T1000 (cell line): ENCODE data around the gene VIPR1.

ENCODE experiments used
- DNase-seq: peaks from one replicate; lab custom pipeline; 2025; ENCODE audit warnings: mixed read lengths; lab: John Stamatoyannopoulos, UW

VIPR1 gene, protein sequence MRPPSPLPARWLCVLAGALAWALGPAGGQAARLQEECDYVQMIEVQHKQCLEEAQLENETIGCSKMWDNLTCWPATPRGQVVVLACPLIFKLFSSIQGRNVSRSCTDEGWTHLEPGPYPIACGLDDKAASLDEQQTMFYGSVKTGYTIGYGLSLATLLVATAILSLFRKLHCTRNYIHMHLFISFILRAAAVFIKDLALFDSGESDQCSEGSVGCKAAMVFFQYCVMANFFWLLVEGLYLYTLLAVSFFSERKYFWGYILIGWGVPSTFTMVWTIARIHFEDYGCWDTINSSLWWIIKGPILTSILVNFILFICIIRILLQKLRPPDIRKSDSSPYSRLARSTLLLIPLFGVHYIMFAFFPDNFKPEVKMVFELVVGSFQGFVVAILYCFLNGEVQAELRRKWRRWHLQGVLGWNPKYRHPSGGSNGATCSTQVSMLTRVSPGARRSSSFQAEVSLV

DNA sequence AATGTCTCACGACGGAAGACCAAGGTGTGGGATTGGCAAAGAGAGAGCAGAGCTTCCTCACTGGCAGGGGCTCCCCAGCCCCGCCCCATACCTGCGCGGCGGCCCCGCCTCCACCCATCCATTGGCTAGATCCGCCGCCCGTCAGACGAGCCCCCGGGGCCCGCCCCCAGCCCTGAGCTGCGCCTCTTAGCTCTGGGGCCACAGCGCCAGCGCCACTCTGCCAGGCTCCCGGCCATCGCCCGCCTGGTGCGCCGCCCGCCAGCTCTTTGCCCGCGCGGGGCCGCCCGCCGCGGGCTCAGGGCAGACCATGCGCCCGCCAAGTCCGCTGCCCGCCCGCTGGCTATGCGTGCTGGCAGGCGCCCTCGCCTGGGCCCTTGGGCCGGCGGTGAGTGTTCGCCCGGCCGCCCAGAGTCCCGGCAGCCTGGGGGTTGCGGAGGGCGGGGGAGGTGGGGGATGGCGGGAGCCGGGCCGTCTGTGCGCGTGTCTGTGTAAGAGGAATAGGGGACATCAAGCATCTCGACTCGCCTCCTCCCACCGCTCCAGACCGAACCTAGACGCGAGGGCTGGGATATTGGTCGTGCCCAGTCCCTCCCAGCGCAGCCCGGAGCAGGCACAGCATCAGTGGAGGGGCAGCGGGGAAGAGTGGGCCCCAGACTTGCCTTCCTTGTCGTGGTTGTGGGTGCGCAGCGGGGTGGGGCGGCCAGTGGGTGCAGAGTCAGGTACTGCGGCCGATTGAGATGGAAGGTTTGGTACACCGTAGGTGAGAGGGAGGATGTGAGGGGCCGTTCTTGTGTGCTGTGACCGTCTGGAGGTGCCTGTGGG lies at the start of gene VIPR1:
Gene VIPR1, plus strand, starts transcription at position 215 of the 822 bp plus-strand sequence. Its CDS starts 93 bp downstream, at position 308.
- DNase-seq, result peak; percentile 14

DNA sequence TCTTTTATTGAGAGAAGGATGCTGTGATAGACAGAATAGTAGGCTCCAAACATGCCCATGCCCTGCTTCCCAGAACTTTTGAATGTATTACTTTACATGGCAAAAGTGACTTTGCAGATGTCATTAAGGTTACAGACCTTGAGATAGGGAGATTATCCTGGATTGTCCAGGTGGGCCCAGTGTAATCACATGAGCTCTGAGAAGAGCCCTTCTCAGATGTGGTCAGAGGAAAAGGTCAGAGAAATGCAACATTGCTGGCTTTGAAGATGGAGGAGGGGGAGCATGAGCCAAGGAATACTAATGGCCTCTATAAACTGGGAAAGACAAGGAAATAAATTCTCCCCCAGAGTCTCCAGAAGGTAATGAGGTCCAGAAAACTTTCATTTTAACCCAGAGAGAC lies 46.2 kb upstream of the VIPR1 start:
- DNase-seq, result no peak

DNA sequence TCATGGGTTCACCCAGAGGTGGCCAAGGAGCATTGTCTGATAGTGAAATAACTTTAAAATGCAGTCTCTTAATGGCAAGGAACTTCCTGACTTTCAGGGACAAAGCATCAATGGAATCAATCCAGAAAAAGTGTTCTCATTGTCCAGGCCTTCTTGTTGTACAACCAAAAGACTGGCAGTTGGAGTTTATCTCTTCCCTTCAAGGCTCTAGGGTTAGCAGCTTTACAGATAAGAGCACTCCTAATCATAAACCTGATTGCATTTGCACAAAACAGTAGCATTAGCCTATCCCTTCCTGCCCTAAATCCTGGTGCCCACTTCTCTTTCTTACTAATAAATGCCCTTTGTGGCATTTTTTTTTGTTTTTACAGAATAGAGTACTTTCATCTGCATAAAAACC lies 43.3 kb upstream of the VIPR1 start:
- no peak for DNase-seq

DNA sequence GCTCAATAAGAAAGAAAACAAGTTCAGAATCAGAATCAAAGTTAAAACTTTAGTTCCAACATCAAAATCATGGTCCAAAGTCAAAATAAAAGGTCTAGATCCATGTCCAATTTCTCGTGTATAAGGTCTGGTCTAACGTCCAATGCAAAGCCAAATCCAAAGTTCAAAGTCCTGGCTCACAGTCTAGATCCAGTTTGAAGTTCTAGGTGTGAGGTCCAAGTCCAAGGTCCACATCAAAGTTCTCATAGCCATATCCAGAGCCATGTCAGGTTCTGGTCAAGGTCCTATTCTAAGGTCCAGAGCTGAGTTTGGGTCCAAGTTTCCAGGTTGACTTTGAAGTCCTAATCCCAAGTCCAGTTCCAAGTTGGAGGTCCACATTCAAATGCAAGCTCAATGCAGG lies 40.7 kb upstream of the VIPR1 start:
- DNase-seq, result no peak

DNA sequence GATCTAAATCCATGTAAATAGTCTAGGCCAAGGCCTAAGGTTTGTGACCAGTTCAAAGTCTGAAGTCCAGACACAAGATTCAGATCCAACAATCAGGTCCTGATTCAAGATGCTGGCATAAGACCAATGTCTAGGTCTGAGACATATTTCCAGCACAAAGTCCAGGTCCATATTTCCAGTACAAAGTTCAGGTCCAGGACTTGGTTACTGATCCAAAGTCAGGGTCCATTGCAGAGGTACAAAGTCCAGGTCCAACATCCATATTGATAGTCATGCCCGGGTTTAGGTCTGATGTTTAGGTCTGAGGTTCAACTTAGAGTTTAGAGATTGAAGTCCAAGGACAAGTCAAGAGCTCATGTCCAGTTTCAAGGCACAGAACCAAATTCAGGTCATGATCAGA lies 39.4 kb upstream of the VIPR1 start:
- no peak for DNase-seq

DNA sequence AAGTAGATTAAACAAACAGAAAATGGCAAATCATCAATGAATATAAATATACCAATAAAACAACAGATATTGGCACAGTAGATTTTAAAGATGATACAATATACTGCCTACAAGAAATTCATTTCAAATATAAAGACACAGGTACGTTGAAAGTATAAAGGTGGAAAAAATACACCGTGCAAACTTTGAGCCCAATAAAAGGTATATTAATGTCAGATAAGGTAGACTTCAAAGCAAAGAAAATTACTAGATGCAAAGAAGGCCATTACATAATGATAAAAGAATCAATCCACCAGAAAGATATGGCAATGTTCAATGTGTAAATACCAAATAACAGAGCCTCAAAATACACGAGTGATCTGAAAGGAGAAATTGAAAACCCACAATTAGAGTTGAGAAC lies 34.3 kb upstream of the VIPR1 start:
- no peak for DNase-seq

DNA sequence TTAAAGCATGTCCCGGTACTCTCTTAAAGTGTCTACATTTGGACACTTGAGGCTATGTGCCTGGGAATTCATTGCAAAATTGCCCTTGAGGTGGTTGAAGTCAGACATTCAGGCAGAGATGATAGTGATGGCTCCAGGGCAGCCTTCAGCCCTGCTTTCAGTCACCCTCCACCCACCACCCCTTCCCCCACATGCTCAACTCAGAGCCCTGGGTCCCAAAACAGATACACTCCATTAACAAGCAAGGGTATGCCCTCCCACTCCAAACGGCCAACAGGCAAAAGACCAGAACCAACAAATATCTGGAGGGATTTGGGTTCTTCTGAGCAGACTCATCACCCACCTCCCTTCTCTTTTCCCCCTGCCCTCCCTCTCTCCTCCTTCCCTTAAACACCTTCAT lies 29.9 kb upstream of the VIPR1 start:
- no peak for DNase-seq

DNA sequence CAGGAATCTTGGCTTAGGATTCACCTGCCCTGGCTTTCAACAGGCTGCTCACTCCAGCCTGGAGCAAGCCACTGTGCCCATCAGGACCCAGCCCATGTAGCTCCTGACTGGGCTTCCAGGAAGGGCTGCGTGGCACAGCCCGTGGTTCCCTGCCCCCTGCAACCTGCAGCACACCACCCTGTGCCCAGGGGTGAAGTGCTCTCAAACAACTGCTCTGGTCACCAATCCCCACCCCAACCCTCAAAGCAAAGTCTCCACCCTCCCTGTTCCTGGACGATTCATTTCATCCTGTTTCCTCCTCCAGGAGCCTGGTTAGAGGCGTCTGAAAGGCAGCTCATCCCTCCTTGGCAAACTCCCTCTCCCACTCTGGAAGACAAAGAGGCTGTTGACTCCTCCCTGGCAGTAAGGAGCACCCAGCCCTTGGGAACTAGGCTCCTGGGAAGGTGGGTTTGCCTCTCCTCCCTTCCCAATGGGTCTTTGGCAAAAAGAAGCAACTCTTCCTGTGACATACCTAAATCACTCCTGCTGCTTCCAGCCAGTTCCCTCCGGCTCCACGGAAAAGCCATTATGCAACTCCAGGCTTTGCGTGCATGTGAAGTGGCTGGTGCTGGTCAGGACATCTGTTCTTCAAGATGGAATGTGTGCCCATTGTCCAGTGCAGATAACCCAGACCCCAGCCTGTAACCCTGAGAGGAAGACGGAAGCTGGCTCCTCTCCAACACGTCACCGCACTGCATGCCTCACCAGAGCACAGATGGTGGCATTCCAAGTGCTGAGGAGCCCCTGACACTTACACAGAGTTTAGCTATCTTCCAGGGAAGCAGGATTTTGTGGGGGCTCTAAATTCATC lies 29.1 kb upstream of the VIPR1 start:
- no peak for DNase-seq

DNA sequence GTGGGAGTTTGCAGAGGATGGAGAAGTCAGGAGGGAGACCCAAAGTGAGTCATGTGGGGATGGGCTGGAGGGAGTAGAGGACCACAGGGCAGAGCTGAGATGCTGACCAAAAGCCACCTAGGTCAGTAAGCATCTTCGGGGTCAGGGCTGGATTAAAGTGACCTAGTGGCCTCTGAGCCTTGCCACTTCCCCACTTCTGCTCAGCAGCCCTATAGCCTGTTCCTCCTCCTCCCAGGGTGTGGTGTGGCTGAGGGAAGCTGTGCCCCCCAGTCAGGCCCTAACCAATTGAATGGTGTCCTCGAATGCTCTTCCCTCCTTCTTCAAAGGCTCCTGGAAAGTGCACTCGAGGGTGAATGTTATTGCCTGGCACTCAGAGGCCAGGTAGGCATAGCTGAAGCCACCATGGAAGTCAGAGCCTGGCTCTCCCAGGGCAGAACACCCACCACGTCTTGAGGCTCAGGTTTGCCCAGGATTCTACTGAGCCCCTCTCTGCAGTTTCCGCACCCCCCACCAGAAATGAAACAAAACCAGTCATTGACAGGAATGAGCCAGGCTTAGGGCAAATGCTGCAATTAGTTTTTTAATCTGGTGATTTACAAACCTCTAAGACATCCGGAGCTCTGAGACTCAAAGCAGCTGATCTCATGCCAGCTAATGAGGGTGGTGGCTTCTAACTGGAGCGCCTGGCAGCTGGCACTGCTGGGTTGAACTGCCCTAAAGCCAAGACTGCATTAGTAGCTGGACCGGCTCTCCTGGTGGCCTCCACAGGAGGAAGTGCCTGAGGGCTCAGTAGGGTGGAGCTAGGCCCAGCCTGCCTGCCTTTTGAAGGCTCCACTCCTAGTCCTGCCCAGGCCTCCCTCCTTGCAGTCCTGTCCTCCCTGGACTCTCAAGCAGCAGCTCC lies 26.0 kb upstream of the VIPR1 start:
- no peak for DNase-seq

DNA sequence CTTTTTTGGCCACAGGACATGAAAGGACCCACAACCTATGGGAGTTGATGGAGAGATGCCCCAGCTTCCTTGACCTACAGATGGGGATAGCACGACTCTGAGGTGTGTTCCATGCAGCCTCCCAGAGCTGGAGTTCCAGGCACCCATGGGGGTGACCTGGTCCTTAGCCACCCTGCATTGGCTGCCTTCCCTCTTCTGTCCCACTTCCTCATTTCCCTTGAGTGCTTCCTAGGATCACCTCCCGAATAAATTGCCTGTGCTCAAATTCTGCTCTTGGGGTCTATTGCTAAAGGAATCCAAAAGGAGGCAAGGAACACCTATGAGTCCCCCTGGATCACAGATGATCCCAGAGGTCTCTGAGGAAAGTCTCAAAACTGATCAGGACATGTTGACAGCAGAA lies 24.7 kb upstream of the VIPR1 start:
- DNase-seq, result no peak

DNA sequence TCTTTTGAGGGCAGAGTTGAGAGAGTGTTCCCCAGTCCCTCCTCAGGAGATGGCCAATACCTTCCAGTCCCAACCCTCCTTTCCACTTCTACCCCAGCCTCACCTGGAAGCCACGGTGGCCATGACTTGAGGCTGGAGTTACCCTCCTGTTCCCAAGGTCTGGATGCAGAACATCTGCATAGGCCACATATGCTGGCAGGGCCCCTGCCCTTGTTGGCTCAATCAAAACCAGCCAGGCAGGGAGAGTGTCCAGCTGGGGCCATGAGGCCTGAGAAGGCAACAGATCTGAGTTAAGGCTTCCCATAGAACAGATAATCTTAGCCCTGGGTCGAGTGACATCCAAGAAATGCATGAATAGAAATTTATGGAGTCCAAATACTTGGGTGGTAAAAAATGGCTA lies 23.6 kb upstream of the VIPR1 start:
- no peak for DNase-seq

DNA sequence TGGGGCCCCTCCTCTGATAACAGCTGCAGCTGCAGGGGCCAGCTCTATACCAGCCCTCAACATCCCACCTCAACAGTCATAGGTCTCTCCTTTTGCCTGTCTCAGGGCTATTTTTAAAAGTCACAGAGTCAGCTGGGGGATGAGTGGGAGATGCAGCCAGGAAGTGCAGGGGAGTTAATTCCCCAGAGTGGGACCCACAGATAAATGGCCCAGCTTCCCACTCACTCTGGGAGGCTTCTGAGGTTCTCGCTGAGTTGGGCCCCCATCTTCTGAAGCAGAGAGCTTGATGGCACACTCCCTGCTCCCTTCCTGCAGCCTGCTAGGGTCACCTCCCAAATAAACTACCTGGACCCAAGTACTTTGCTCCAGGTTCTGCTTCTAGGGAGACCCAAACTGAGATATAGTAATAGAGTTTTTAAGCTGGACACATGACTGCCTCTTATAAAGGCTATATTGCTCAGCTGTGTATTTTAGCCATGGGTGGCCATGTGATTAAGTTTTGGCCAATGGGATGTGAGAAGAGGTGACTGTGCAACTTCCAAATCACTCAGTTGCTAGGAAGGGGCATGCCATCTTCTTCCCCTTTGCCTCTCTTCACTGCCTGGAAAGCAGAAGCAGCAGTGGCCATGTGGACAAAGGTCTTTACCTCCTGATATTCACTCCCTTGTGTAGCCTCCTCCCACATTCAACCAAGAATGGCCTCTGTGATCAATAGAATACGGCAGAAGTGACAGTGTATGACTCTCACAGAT lies 15.5 kb upstream of the VIPR1 start:
- no peak for DNase-seq

DNA sequence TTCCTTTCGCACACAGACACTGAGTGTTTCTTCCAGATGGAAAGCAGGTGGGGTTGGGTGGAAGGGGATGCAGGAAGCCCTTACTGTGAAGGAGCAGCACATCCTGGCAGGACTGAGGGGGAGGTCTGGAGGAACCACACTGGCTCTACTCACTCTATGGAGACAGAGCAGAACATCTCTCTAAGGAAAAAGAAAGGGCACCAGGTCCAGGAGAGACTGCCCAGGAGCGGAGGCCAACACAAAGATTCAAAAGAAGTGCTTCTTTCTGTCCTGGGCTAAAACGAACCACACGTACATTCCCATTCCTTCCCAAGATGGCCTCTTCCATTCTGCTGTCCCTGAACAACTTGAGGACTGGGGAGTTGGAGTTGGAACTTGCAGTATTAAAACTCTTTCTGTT lies 13.8 kb upstream of the VIPR1 start:
- no peak for DNase-seq

DNA sequence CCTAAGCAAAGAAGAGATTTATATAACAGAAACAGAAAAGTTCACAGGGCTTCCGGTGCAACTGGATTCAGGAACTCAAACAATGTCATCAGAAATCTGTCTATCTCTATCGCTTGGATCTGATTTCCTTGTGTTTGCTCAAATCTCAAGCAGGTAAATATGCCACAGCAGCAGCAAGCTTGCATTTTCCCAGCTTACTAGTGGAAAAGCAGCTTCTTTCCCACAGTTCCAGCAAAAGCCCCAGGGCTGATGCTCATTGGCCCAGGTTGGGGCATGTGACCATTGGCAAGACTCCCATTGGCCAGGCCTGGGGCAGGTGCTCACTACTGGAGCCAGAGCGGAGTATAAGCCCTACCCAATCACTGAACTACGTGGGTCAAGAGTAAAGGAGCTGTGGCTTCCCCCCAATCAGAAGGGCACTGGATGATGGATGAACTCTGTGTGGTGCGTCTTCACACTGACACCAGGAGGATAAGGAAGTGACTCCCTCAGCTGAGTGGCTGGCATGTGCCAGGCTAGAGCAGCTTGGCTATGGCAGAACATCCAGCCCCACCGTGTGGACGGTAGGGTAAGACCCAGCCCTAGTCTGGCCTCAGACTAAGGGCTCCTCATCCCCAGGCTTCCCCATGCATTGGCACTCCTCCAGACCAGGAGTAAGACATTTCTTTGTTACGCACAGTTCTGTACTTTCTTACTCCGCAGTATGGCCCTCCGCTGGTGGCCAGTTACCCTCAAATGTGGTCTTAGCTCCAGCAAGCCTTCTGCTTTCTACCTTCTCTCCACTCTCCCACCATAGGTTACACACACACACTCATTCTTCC lies 13.1 kb upstream of the VIPR1 start:
- DNase-seq, result no peak

DNA sequence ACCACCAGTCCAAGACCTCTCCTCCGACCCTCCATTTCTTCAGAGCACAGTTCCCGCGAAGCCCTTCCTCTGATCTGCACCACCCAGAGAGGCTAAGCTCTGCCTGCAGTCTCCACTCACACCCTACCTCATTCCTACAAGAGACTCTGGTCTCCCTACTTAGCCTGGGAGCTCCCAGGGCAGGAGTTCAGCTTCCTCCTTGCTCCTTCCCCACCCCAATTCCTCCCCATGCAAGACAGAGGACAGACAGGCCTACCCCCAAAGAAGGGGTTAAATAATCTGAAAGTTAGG lies 12.6 kb upstream of the VIPR1 start:
- DNase-seq, result no peak

DNA sequence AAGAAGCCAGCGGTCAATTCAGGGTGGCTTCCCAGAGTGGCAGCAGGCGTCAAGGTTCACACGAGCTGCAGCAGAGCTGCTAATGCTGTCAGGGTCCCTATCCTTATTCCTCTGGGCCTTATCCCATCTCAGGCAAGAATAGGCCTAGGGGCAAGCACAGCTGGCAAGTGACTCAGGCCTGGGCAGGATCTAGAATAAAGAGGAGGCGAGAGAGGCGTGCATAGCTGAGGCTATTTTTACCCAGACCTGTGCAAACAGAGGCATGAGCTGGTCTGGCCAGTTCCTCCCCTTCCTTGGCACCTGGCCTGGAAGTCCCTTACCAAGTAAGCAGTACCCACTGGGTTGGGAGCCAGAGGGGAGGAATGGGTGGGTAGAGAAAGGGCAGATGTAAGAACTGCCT lies 12.2 kb upstream of the VIPR1 start:
- no peak for DNase-seq

DNA sequence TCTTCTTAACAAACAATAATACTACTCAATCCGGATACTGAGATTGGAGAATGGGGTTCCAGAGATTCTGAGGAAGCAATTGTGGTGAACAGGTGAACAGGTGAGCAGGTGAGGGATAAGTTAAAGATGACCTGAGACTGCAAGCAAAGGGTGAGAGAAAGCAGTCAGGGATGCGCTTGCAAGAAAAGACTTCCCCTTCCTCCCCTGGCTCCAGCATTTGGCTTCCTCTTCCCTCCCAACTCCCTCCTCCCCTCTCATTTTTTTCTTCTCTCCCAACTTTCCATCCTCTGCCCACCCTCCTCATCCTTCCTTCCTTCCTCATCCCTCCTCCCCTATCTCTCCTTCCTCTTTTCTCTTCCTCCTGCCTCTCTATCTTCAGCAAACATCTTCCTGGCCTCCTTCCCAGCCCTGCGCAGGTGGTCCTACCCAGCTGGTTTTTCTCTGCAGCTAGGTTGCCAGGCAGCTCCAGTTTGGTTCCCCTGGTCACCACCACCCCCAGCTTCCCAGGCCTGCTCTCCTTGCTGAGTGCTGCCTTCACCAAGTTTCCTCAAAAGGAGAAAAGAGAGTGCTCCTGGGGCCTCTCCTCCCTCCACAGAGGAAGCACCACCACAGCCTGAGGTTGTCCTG lies 10.4 kb upstream of the VIPR1 start:
- no peak for DNase-seq

DNA sequence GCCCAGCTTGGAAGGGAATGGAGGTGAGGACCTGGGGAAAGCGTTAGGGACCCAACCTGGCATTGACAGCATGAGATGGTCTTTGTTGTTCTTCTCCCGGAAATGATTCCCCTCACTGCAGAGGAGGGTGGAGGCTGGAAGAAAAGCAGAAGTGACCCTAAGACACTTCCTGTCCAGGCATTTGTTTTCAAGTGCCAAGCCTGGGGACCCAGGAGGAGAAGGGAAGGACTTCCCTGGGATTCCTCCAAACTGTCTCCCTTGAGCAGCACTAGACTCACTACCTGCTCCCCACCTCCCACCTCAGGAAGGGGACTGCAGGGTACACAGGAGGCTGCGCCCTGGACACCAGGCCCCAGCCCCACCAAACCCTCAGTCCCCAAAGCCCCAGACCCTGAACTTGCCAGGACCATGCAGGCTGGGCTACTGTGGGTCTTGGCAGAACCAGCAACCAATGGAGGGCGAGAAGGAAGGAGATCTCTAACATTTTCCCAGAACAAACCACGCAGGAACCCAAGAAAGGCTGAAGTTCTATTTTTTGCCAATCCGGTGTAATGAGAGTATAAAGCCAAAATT lies 9.8 kb upstream of the VIPR1 start:
- DNase-seq, result no peak
